ENCODE measurements around the gene SLC6A20. TPM values are rescaled to one million over a fixed set of nuclear protein-coding genes. Genes with fewer than 3 reads are reported as not detected.

SLC6A20 gene
- total and polyA plus RNA-seq, 9 donors = 0.05 to 3.3 (median 0.23) TPM; not detected in 2

- TF ChIP-seq EP300 (IDR thresholded peaks at IDR 0.05) = no peak
- Histone ChIP-seq H3K4me1 (ENCODE audit: insufficient read depth) (no peaks in the 10 kb centered on the region), H3K27ac (no peak overlapping the region), H3K4me3 (no peak overlapping the region), H3K27me3 (no peaks in the 10 kb centered on the region), H3K36me3 (no peaks in the 10 kb centered on the region), H3K9me3 (no peaks in the 10 kb centered on the region)
- no peak for DNase-seq
- WGBS, 3 donors = 90 to 92% (median 91%) methylated on average over 15 to 18 of the region's 18 CpGs
- intact Hi-C loops (cut with DNase I) = no loop called here
Observed at GRCh38 chr3:45746777-45747622, 49.3 kb downstream of the SLC6A20 start.

- H3K27ac ChIP-seq = no peak overlapping the region
- TF ChIP-seq EP300 (IDR thresholded peaks at IDR 0.05) (no peak), POLR2A (IDR thresholded peaks at IDR 0.05) (no peak)
- TF ChIP-seq, protein P1, sequence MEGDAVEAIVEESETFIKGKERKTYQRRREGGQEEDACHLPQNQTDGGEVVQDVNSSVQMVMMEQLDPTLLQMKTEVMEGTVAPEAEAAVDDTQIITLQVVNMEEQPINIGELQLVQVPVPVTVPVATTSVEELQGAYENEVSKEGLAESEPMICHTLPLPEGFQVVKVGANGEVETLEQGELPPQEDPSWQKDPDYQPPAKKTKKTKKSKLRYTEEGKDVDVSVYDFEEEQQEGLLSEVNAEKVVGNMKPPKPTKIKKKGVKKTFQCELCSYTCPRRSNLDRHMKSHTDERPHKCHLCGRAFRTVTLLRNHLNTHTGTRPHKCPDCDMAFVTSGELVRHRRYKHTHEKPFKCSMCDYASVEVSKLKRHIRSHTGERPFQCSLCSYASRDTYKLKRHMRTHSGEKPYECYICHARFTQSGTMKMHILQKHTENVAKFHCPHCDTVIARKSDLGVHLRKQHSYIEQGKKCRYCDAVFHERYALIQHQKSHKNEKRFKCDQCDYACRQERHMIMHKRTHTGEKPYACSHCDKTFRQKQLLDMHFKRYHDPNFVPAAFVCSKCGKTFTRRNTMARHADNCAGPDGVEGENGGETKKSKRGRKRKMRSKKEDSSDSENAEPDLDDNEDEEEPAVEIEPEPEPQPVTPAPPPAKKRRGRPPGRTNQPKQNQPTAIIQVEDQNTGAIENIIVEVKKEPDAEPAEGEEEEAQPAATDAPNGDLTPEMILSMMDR (IDR thresholded peaks at IDR 0.05) = no peak
- H3K4me3 ChIP-seq = no peak overlapping the region
- no peak for DNase-seq
- WGBS, 3 donors = 93 to 96% (median 95%) methylated on average over 32 of the region's 32 CpGs
- H3K27me3 ChIP-seq = no peaks in the 10 kb centered on the region
- H3K36me3 ChIP-seq = no peaks in the 10 kb centered on the region
- intact Hi-C loops (cut with DNase I) = no loop called here
- no peaks in the 10 kb centered on the region for H3K9me3 ChIP-seq
- H3K4me1 ChIP-seq (ENCODE audit: insufficient read depth) = no peaks in the 10 kb centered on the region
Observed at GRCh38 chr3:45746165-45746776, 50.1 kb downstream of the SLC6A20 start.

- no peaks in the 10 kb centered on the region for H3K36me3 ChIP-seq
Observed at GRCh38 chr3:45742461-45743089, 53.8 kb downstream of the SLC6A20 start.

GRCh38 chr3:45741742-45742460 lies 54.4 kb downstream of the SLC6A20 start:
- intact Hi-C loops (cut with DNase I) = no loop called here

More at GRCh38 chr3:45742461-45743089, 53.8 kb downstream of the SLC6A20 start:
- intact Hi-C loops (cut with DNase I) = no loop called here
- Histone ChIP-seq H3K9me3 (no peaks in the 10 kb centered on the region), H3K4me1 (ENCODE audit: insufficient read depth) (no peaks in the 10 kb centered on the region), H3K27me3 (no peaks in the 10 kb centered on the region), H3K4me3 (no peak overlapping the region), H3K27ac (no peak overlapping the region)
- no peak for DNase-seq
- no peak for TF ChIP-seq EP300 (IDR thresholded peaks at IDR 0.05)
- no peak for TF ChIP-seq POLR2A (IDR thresholded peaks at IDR 0.05)
- TF ChIP-seq, protein P1 (IDR thresholded peaks at IDR 0.05) = no peak
- 95 to 97% (median 95%) methylated on average over 4 of the region's 4 CpGs for WGBS, 3 donors

More at GRCh38 chr3:45741742-45742460, 54.4 kb downstream of the SLC6A20 start:
- H3K27me3 ChIP-seq = no peaks in the 10 kb centered on the region
- 77 to 86% (median 79%) methylated on average over 6 of the region's 6 CpGs for WGBS, 3 donors
- H3K36me3 ChIP-seq = no peaks in the 10 kb centered on the region
- no peaks in the 10 kb centered on the region for H3K9me3 ChIP-seq
- no peak for DNase-seq
- no peak overlapping the region for H3K4me3 ChIP-seq
- H3K4me1 ChIP-seq (ENCODE audit: insufficient read depth) = no peaks in the 10 kb centered on the region
- TF ChIP-seq POLR2A (IDR thresholded peaks at IDR 0.05) = no peak
- TF ChIP-seq, protein P1 (IDR thresholded peaks at IDR 0.05) = no peak
- TF ChIP-seq EP300 (IDR thresholded peaks at IDR 0.05) = no peak
- H3K27ac ChIP-seq = no peak overlapping the region

Measured in ovary (tissue), 9 donors.